T-helper 1 cell treated with Interleukin-12 subunit alpha and Interleukin-12 subunit beta and Interleukin-4 antibody, amounts not matched to agents 30 ng/mL and 1 ng/mL, for 36 hours (primary cell): ENCODE data around the gene MEGF6. TPM values are rescaled to one million over a fixed set of nuclear protein-coding genes. Genes with fewer than 3 reads are reported as not detected.
"Not testable (repeated sequence)": the region's sequence is repeated elsewhere in the genome, so short reads cannot be mapped to it uniquely, and the experiment has no call there.

Experiments used
- intact Hi-C: fragments of 100-400 bp; cut with micrococcal nuclease; formaldehyde crosslinking; loops from one replicate; pipeline ENCODE4 v1.15.1; 2024
- total RNA-seq: library from RNA; stranded (reverse); gene quantifications from 2 replicates; pipeline ENCODE4 v1.2.3, GENCODE V29; 2022

Gene MEGF6
- total RNA-seq, 1 donor from 2014 or later: 9.6 TPM

GRCh38 chr1:3577711-3578432 is 33.4 kb downstream of the MEGF6 start:
- intact Hi-C loops: no loop called here

GRCh38 chr1:3577300-3577699 is 34.0 kb downstream of the MEGF6 start:
- intact Hi-C loops: no loop called here

GRCh38 chr1:3575993-3576392 is 35.3 kb downstream of the MEGF6 start:
- intact Hi-C loops: no loop called here

DNA sequence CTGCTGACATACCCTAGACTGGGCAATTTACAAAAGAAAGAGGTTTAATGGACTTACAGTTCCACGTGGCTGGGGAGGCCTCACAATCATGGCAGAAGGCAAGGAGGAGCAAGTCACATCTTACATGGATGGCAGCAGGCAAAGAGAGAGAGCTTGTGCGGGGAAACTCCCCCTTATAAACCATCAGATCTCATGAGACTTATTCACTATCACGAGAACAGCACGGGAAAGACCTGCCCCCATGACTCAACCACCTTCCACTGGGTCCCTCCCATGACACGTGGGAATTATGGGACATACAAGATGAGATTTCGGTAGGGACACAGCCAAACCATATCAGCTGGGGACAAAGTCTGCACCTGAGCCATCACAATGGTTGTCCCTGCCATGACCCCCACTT is 35.8 kb downstream of the MEGF6 start:
- intact Hi-C loops: not testable (repeated sequence)

GRCh38 chr1:3573500-3573899 is 37.8 kb downstream of the MEGF6 start:
- intact Hi-C loops: no loop called here

- intact Hi-C loops: not testable (repeated sequence)
Observed at GRCh38 chr1:3572638-3573037, 38.7 kb downstream of the MEGF6 start.

- intact Hi-C loops: no loop called here
Observed at GRCh38 chr1:3571263-3571662, 40.0 kb downstream of the MEGF6 start.

DNA sequence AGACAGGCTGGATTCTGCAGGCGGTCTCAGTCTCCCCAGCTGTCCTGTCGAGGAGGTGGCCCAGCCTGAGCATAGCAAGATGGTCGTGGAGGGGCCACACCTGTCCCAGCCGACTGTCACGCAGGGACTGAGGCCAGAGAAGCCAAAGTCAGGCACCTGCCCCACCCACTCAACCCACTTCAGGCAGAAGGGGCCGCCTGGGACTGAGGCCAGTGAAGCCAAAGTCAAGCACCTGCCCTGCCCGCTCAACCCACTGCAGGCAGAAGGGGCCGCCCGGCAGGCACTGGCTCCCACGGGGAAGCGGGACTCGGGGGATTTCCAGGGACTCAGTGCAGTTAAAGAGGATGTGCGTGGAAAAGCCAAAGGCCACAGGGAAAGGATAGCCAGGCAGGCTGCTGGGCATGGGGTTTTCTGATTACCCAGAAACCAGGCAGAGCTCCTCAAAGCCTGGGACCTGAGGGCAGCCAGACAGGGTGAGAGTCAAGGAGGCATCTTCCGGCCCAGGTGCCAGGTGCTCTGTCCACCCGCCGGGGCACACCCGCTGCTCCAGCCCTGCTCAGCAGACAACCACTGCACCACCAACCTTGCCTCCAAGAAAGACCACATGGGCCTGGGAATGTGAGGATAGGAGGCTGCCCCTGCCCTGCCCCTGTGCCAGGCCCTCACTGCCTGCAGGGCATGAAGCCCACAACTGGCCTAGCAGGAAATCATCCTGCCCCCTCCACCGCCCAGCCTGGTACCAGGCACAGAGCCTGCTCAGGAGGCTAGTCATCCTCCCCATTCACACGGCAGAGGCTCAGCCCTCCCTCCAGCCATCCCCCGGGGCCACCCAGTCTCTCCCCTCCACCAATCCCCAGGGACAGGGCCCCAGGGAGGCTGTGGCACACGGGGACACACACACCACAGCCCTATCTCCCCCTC is 41.0 kb downstream of the MEGF6 start:
- intact Hi-C loops: no loop called here

DNA sequence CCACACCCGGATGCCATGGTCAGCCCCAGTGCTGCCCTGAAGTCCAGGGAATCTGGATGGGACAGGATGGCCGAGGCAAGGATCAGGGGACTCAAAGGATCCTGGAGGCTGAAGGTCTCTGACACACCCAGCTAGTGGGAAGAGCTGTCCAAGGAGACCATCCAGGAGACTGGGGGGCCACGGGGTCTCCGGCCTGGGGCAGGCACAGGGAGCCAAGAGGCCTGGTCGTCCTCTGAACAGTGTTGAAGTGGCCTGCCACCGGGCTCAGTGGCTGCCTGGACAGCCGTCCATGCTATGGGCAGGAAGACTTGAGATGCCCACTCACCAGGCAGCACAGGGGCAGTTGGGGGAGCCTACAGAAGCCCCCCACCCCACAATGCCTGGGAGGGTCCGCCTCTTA is 41.9 kb downstream of the MEGF6 start:
- intact Hi-C loops: no loop called here

GRCh38 chr1:3568815-3569435 is 42.4 kb downstream of the MEGF6 start:
- intact Hi-C loops: no loop called here

DNA sequence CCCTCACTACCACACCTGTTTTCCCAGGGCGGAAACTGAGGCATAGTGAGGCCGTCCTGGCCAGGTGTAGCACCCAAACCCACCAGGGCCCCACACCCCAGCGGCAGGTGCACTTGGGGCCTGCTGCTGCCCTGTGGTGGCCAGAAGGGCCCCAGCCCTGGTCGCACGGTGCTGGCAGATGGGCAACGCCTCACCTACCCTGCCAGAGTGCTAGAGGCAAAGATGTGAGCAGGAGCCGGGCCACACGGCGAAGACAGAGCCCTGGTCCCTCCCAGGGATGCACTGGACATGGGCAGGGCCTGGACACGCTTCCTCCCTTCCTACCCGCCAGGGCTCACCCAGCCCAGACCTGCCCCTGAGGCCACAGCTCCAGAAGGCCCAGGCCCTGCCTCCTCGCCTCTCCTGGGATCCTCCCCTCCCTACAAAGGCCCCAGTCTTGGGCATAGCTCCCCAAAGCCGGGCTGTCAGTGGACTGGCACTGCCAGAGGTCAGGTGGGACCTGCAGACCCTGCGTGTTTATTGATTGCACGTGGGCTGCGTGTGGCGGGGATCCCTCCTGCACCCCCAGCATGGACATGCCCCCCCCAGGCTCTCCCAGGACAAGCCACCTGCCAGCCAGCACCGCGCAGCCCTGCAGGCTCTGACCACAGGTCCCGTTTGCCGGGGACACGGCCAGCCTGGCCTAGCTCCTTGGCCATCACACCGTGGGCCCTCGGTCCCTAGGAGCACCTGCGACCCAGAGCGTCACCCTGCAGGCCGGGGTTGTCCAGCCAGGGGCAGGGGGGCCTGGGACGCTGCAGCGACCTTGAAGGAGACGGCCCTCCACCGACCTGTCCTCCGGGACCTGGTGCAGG is 44.1 kb downstream of the MEGF6 start:
- intact Hi-C loops: no loop called here

GRCh38 chr1:3566003-3566885 is 45.1 kb downstream of the MEGF6 start:
- intact Hi-C loops: no loop called here

DNA sequence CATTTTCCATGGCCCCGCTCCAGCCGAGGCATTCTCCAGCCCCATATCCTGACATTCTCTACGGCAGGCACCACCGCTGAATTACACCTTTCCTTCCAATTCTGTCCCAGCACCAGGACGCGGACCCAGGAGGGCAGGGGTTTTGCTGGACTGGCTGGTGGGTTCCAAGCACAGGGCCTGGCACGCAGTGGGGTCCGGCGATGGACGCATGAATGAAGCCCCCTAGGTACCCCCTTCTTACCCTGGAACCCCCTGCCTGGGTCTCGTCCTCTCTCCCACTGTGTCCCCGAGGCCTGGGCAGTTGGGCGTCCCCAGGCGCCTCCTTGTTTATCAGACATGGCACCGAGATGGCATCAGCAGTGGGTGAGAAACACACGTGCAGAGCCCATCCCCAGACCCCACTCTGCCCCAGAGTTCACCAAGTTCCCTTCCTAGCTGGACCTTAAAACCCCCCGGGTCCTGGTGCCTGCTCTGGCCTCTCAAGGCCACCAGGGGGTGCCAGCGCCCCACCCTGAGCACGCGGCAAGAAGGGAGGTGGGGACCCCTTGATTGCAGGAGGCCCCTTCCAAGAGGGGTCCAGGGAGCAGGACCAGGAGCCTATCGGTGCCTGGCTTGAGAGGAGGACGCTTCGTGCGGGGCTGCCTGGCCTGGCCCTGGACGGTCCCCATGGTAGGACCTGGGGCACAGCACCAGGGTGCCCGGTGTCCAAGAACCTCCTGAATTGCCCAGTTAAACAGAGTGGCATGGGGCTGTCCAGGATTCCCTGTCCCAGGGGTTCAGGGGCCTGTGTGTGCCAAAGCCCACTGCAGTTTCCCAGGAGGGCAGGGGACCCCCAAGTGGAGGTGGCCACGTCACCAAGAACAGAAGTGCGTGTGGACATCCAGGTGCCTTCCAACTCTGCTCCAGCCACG is 46.1 kb downstream of the MEGF6 start:
- intact Hi-C loops: loop anchor here (1.0 kb wide), 2 partner anchors 54 to 159 kb away; no protein-coding TSS in a partner anchor

DNA sequence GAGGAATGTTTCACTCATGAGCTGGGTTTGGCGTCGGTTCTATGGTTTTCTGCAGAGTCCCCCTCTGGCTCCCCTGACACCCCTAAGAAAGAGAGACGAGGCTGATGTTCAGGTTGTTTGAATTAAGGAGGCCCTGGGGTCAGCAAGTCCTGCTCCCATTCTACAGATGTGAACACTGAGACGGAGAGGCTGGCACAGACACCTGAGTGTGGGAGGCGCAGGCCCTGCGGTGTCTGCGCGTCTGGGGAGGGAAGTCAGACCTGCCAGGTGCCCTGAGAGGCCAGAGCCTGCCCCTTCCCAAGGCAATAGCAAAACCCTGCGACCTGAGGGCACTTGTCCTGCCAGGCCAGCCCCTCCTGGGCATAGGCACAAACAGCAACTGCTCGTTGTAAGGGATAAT is 47.7 kb downstream of the MEGF6 start:
- intact Hi-C loops: no loop called here

DNA sequence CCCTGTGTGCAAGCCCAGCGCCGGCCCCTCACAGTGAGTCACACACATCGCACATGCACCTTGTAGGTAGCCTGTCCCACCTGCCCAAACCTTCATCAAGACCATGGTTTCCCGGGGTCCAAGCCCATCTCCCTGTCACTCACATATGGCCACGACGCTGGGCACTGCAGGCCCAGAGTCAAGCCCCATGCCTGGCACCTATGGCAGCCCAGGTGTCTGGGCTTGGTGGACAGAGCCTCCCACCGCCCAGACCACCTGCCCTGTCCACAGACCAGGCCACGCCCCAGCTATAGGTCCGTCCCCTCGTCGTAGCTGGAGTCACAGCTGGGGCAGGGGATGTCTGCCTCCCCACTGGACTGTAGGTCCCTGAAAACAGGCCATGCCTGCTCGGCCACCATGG is 48.2 kb downstream of the MEGF6 start:
- intact Hi-C loops: no loop called here

GRCh38 chr1:3562712-3563111 is 48.6 kb downstream of the MEGF6 start:
- intact Hi-C loops: no loop called here

GRCh38 chr1:3561702-3562101 is 49.6 kb downstream of the MEGF6 start:
- intact Hi-C loops: no loop called here

GRCh38 chr1:3560981-3561380 is 50.3 kb downstream of the MEGF6 start:
- intact Hi-C loops: no loop called here

DNA sequence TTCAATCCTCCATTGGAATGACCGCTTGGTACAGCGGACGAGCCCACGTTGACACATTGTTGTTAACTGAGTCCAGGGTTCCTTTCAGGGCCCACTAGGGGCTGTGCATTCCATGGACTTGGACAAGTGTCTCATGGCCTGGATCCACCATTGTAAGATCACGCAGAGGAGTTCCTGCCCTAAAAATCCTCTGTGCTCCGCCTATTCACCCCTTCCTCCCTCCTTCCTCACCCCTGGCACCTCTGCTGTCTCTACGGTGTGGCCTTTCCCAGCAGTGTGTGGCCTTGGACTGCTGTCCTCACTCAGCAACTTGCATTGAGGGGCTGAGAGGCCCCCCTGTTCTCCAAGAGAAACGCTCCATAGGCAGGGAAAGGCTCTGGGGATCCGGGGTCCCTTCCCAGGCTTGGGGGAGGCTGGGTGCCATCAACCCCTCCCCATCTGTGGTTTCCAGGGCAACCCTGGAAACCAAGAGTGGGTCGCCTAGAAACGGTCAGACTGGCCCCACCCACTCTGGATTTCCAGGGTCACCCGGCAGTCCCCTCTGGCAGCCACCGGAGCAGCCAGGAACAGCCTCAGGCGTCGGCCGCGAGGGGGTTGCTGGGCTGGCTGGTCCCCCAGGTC is 50.9 kb downstream of the MEGF6 start:
- intact Hi-C loops: no loop called here
